GM12878 (cell line): Measurements from ENCODE around the gene TUBAL3.

Source experiments
- CHD1 ChIP-seq: IDR thresholded peaks from 2 replicates; pipeline ENCODE4 v1.6.1; 2012; ENCODE audit warnings: low read depth, low read length, improper control_type of control experiment
- EGR1 ChIP-seq, 2 experiments: IDR thresholded peaks; 1 replicate in 1 of 2; 2 replicates in 1 of 2; pipeline ENCODE4 v1.6.1; 2011 to 2012; ENCODE audit warnings: low read depth in 2 of 2, low read length in 2 of 2, borderline replicate concordance in 1 of 2, mild to moderate bottlenecking in 1 of 2, moderate library complexity in 1 of 2
- GABPA ChIP-seq: IDR thresholded peaks from 2 replicates; pipeline ENCODE4 v1.6.1; 2014; ENCODE audit warnings: antibody characterized with exemption, low read depth, mild to moderate bottlenecking, inconsistent platforms
- JUNB ChIP-seq: IDR thresholded peaks from 2 replicates; pipeline ENCODE4 v1.6.1; 2016; ENCODE audit warnings: antibody characterized with exemption, mild to moderate bottlenecking
- NFIC ChIP-seq: IDR thresholded peaks from 2 replicates; pipeline ENCODE4 v1.6.1; 2012; ENCODE audit warnings: low read depth, mild to moderate bottlenecking, inconsistent platforms, low read length, moderate library complexity
- POLR2A ChIP-seq: IDR thresholded peaks from 2 replicates; pipeline ENCODE4 v1.6.1; 2011; ENCODE audit warnings: low read depth, mild to moderate bottlenecking, low read length
- POLR2AphosphoS5 ChIP-seq: IDR thresholded peaks from 2 replicates; pipeline ENCODE4 v1.6.1; 2011; ENCODE audit warnings: mild to moderate bottlenecking, low read length, inconsistent platforms
- RAD51 ChIP-seq: fragments of 450-650 bp; IDR thresholded peaks from 2 replicates; pipeline ENCODE4 v1.6.1; 2016; ENCODE audit warnings: moderate library complexity, mild to moderate bottlenecking, inconsistent platforms
- SPI1 ChIP-seq: IDR thresholded peaks from 2 replicates; pipeline ENCODE4 v1.6.1; 2011; ENCODE audit warnings: low read depth, mild to moderate bottlenecking, low read length, moderate library complexity, borderline replicate concordance; ENCODE audit not compliant: insufficient read depth
- TF ChIP-seq, protein P1 (sequence below): fragments of 150-350 bp; IDR thresholded peaks from 2 replicates; pipeline ENCODE4 v1.6.1; 2016; ENCODE audit warnings: low read depth, low read length
- TF ChIP-seq, protein P2 (sequence below), 3 experiments: IDR thresholded peaks in 2 of 3; conservative IDR thresholded peaks in 1 of 3; 2 replicates each; pipeline ENCODE4 v1.5.1; 2011; ENCODE audit warnings: low read depth in 3 of 3, low read length in 3 of 3, mild to moderate bottlenecking in 3 of 3, control low read depth in 2 of 3, moderate library complexity in 2 of 3, inconsistent platforms in 1 of 3, mixed read lengths in 1 of 3; ENCODE audit not compliant: control insufficient read depth in 2 of 3, insufficient read depth in 1 of 3; ENCODE audit errors: extremely low read depth in 1 of 3
- TF ChIP-seq, protein P3 (sequence below): IDR thresholded peaks from 2 replicates; pipeline ENCODE4 v1.6.1; 2012; ENCODE audit warnings: low read depth, low read length, improper control_type of control experiment
- TF ChIP-seq, protein P4 (sequence below): fragments of 450-650 bp; IDR thresholded peaks from 2 replicates; pipeline ENCODE4 v1.6.1; 2017; ENCODE audit warnings: mild to moderate bottlenecking

DNA sequence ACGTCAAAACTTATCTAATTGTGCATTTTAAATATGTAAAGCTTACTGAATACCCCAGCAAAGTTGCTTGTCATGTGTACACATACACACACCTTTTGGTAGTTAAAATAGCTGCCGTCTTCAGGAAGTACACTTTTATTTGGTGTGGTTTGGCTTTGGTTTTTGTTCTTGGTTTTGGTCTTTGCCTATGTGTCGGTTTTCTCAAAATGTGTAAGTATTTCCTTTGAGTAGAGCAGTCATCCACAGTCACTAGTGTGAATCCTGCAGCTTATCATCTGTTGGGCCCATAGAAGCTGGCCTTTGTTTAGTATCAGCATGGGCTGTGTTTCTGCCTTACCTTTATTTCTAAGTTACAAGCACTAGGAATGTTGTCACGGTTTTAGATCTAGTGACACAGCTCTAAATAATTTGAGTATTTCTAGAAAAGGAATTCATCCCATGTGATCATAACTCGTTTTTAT, 43.0 kb upstream of the TUBAL3 start:
- TF ChIP-seq, protein P1, sequence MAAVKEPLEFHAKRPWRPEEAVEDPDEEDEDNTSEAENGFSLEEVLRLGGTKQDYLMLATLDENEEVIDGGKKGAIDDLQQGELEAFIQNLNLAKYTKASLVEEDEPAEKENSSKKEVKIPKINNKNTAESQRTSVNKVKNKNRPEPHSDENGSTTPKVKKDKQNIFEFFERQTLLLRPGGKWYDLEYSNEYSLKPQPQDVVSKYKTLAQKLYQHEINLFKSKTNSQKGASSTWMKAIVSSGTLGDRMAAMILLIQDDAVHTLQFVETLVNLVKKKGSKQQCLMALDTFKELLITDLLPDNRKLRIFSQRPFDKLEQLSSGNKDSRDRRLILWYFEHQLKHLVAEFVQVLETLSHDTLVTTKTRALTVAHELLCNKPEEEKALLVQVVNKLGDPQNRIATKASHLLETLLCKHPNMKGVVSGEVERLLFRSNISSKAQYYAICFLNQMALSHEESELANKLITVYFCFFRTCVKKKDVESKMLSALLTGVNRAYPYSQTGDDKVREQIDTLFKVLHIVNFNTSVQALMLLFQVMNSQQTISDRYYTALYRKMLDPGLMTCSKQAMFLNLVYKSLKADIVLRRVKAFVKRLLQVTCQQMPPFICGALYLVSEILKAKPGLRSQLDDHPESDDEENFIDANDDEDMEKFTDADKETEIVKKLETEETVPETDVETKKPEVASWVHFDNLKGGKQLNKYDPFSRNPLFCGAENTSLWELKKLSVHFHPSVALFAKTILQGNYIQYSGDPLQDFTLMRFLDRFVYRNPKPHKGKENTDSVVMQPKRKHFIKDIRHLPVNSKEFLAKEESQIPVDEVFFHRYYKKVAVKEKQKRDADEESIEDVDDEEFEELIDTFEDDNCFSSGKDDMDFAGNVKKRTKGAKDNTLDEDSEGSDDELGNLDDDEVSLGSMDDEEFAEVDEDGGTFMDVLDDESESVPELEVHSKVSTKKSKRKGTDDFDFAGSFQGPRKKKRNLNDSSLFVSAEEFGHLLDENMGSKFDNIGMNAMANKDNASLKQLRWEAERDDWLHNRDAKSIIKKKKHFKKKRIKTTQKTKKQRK: no peak
- TF ChIP-seq, protein P2, sequence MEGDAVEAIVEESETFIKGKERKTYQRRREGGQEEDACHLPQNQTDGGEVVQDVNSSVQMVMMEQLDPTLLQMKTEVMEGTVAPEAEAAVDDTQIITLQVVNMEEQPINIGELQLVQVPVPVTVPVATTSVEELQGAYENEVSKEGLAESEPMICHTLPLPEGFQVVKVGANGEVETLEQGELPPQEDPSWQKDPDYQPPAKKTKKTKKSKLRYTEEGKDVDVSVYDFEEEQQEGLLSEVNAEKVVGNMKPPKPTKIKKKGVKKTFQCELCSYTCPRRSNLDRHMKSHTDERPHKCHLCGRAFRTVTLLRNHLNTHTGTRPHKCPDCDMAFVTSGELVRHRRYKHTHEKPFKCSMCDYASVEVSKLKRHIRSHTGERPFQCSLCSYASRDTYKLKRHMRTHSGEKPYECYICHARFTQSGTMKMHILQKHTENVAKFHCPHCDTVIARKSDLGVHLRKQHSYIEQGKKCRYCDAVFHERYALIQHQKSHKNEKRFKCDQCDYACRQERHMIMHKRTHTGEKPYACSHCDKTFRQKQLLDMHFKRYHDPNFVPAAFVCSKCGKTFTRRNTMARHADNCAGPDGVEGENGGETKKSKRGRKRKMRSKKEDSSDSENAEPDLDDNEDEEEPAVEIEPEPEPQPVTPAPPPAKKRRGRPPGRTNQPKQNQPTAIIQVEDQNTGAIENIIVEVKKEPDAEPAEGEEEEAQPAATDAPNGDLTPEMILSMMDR (IDR thresholded peaks at IDR 0.05 in 2 of 3, conservative IDR thresholded peaks at IDR 0.05 in 1 of 3; ENCODE audit: control insufficient read depth in 2 of 3, extremely low read depth in 1 of 3, insufficient read depth in 1 of 3, low read depth in 3 of 3, low read length in 3 of 3): no peak
- no peak for TF ChIP-seq SPI1
- peak; percentile 33; the same call in 1 of the 2 replicates for TF ChIP-seq RAD51
- no peak for TF ChIP-seq POLR2A
- no peak for TF ChIP-seq CHD1
- peak; percentile 70 for TF ChIP-seq JUNB
- no peak for TF ChIP-seq EGR1 (IDR thresholded peaks at IDR 0.05; ENCODE audit: borderline replicate concordance in 1 of 2, low read depth in 2 of 2, low read length in 2 of 2)
- TF ChIP-seq GABPA: 0 out of 2 replicates have a peak, but pooled peaks have one; percentile 50
- TF ChIP-seq, protein P3, sequence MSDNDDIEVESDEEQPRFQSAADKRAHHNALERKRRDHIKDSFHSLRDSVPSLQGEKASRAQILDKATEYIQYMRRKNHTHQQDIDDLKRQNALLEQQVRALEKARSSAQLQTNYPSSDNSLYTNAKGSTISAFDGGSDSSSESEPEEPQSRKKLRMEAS: no peak
- peak; percentile 88 for TF ChIP-seq NFIC
- TF ChIP-seq, protein P4, sequence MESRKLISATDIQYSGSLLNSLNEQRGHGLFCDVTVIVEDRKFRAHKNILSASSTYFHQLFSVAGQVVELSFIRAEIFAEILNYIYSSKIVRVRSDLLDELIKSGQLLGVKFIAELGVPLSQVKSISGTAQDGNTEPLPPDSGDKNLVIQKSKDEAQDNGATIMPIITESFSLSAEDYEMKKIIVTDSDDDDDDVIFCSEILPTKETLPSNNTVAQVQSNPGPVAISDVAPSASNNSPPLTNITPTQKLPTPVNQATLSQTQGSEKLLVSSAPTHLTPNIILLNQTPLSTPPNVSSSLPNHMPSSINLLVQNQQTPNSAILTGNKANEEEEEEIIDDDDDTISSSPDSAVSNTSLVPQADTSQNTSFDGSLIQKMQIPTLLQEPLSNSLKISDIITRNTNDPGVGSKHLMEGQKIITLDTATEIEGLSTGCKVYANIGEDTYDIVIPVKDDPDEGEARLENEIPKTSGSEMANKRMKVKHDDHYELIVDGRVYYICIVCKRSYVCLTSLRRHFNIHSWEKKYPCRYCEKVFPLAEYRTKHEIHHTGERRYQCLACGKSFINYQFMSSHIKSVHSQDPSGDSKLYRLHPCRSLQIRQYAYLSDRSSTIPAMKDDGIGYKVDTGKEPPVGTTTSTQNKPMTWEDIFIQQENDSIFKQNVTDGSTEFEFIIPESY: no peak
- TF ChIP-seq POLR2AphosphoS5: no peak
